ENCODE measurements around the gene ANKRD12. TPM values are rescaled to one million over a fixed set of nuclear protein-coding genes. Genes with fewer than 3 reads are reported as not detected.
A peak's percentile ranks its signal among the peaks of the same experiment; 100 is the strongest.

ANKRD12 gene
- total RNA-seq, 1 donor = 66.2 TPM

DNA sequence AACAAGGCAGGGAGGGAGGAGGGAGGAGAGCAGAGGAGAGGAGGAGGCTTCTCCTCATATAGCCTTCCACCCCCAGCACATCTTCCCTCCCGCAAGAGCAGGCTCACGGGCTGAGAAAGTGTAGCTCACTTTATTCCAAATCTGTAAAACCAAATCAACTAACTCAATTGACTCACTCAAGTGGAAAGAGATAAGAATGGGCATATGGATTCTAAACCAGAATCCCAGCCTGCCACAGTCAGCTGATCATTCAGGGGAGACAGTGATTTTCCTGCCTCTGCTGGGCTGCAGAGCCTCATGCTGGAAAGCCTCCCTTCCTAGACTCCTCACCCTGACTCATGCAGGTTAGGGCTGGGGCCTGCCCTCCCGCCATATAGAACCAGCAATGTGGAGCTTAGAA lies 193.8 kb downstream of the ANKRD12 start:
- TF ChIP-seq, protein P1, sequence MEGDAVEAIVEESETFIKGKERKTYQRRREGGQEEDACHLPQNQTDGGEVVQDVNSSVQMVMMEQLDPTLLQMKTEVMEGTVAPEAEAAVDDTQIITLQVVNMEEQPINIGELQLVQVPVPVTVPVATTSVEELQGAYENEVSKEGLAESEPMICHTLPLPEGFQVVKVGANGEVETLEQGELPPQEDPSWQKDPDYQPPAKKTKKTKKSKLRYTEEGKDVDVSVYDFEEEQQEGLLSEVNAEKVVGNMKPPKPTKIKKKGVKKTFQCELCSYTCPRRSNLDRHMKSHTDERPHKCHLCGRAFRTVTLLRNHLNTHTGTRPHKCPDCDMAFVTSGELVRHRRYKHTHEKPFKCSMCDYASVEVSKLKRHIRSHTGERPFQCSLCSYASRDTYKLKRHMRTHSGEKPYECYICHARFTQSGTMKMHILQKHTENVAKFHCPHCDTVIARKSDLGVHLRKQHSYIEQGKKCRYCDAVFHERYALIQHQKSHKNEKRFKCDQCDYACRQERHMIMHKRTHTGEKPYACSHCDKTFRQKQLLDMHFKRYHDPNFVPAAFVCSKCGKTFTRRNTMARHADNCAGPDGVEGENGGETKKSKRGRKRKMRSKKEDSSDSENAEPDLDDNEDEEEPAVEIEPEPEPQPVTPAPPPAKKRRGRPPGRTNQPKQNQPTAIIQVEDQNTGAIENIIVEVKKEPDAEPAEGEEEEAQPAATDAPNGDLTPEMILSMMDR (IDR thresholded peaks at IDR 0.05; ENCODE audit: insufficient read depth, low read length) = no peak
- no peak for DNase-seq (ENCODE audit: low read depth)

GRCh38 chr18:9333441-9334328 lies 197.1 kb downstream of the ANKRD12 start:
- DNase-seq (ENCODE audit: low read depth) = no peak
- H3K4me3 ChIP-seq (ENCODE audit: low read depth, low read length) = peak overlapping the region; percentile 72
- TF ChIP-seq, protein P1 (IDR thresholded peaks at IDR 0.05; ENCODE audit: insufficient read depth, low read length) = no peak

More for the DNA sequence above, 193.8 kb downstream of the ANKRD12 start:
- no peak overlapping the region for H3K4me3 ChIP-seq (ENCODE audit: low read depth, low read length)

GRCh38 chr18:9334329-9334972 lies 197.9 kb downstream of the ANKRD12 start, which contains the start of gene TWSG1:
TWSG1 (plus strand) TSS chr18:9334773; CDS start chr18:9337230, 2,457 bp downstream.
- DNase-seq (ENCODE audit: low read depth) = peak; percentile 92
- H3K4me3 ChIP-seq (ENCODE audit: low read depth, low read length) = peak within 1 kb of the TSS; percentile 80
- TF ChIP-seq, protein P1 (IDR thresholded peaks at IDR 0.05; ENCODE audit: insufficient read depth, low read length) = peak; percentile 51

DNA sequence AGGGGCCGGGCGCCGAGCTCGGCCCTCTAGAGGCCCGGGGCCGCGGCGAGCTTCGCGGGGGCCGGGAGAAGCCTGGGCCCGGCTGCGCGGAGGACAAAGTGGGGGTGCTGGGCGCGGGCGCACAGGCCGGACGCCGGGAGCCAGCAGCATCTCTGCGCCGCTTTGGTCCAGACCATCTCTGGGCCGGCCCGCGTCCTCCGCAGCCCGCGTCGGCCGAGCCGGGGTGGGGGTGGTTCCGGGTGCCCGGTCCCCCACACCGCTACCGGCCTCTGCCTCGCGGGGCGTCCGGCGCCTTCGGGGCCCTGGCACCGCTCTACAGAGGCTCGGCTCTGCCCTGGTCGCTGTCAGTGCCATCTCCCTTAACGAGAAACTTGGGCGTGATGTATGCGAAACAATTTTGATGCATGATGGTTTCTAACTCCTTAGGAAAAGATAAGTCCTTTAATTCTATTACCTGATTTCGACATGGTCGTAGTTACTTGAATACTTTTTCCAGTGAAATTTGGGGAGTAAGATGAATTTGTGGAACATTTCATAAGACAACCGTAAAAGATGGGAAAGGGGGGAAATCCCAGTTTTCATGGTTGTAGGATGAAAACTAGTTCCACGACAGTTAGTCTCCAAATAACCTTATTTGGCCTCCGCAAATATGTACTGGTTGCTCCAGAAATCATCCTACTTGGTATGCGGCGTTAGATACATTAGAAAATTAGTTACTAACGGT lies 198.6 kb downstream of the ANKRD12 start:
- peak overlapping the region; percentile 80 for H3K4me3 ChIP-seq (ENCODE audit: low read depth, low read length)
- TF ChIP-seq, protein P1 (IDR thresholded peaks at IDR 0.05; ENCODE audit: insufficient read depth, low read length) = no peak
- peak; percentile 45 for DNase-seq (ENCODE audit: low read depth)

Small RNA genes lying within 50 kb of the gene (small RNA-seq; reads per million reads assigned to genes)
- gene RF00019 = not detected

Other genes with a start within 250 kb of the ANKRD12 start
- 135 and 137 TPM in 2 replicates for gene NDUFV2, start 34.1 kb upstream of the ANKRD12 start, total RNA-seq (ENCODE audit: low replicate concordance)
- 157 and 205 TPM in 2 replicates for gene TWSG1, start 198.0 kb downstream of the ANKRD12 start, total RNA-seq (ENCODE audit: low replicate concordance)

Measured in fibroblast of the aortic adventitia (primary cell).